GM12892 (cell line): Measurements from ENCODE around the gene AACS.

Source experiments
- POLR2A ChIP-seq: IDR thresholded peaks from 2 replicates; pipeline ENCODE4 v1.6.1; 2011; ENCODE audit warnings: low read depth, low read length, control low read depth
- POLR2AphosphoS5 ChIP-seq: IDR thresholded peaks from 2 replicates; pipeline ENCODE4 v1.6.1; 2011; ENCODE audit warnings: low read depth, low read length, control low read depth

GRCh38 chr12:125076103-125076502 is 10.9 kb downstream of the AACS start:
- no peak for TF ChIP-seq POLR2A
- no peak for TF ChIP-seq POLR2AphosphoS5
